Vagina (tissue), 2 donors: ENCODE measurements around the gene KLHL3.

Experiments
- POLR2A ChIP-seq, 2 donors: fragments of 450-650 bp; IDR thresholded peaks; one replicate each; pipeline ENCODE4 v1.6.1; 2017; ENCODE audit warnings: antibody characterized with exemption in 2 of 2, mild to moderate bottlenecking in 2 of 2, moderate library complexity in 2 of 2
- POLR2AphosphoS5 ChIP-seq, 2 donors: sonication (generic); formaldehyde crosslinking; IDR thresholded peaks; one replicate each; pipeline ENCODE4 v1.9.0; 2017; ENCODE audit warnings: antibody characterized with exemption in 2 of 2, mild to moderate bottlenecking in 2 of 2, low read depth in 1 of 2; ENCODE audit not compliant: insufficient read depth in 1 of 2
- TF ChIP-seq, protein P1 (sequence below), 3 experiments: fragments of 450-650 bp in 2 of 3; fragments of 200-600 bp in 1 of 3; sonication (generic) in 1 of 3; IDR thresholded peaks; one replicate each; pipeline ENCODE4 v1.5.1; 2017 to 2019; ENCODE audit warnings: antibody characterized with exemption in 3 of 3, mild to moderate bottlenecking in 2 of 3, moderate library complexity in 2 of 3

DNA sequence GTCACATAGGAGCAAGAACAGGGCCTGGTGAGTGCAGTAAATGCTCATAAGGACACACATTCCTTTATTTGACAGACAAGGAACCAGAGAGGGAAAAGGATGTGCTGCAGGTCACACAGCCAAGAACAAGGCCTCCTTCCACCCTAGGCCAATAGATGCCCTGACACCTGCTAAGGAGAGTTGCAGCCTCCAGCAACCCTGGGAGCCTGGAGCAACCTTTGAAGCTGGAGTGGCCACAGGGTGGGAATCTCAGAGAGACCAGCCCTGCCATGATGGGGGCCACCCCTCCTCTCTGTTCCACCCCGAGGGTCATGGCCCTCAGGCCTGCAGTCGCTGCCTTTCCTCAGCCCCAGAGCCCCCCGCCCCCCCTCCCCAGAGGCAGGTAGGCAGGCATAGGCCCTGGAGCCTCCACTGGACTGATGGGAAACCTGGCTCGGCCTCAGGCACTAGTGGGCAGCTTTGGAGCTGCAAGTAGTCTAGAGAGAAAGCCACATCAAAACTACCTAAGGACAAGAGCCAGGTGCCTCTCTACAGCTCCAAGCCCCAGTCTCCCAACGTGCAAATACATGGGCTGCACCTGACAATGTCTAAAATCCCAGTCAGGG is 120.6 kb downstream of the KLHL3 start:
- TF ChIP-seq, protein P1, sequence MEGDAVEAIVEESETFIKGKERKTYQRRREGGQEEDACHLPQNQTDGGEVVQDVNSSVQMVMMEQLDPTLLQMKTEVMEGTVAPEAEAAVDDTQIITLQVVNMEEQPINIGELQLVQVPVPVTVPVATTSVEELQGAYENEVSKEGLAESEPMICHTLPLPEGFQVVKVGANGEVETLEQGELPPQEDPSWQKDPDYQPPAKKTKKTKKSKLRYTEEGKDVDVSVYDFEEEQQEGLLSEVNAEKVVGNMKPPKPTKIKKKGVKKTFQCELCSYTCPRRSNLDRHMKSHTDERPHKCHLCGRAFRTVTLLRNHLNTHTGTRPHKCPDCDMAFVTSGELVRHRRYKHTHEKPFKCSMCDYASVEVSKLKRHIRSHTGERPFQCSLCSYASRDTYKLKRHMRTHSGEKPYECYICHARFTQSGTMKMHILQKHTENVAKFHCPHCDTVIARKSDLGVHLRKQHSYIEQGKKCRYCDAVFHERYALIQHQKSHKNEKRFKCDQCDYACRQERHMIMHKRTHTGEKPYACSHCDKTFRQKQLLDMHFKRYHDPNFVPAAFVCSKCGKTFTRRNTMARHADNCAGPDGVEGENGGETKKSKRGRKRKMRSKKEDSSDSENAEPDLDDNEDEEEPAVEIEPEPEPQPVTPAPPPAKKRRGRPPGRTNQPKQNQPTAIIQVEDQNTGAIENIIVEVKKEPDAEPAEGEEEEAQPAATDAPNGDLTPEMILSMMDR (IDR thresholded peaks at IDR 0.05): no peak
- TF ChIP-seq POLR2AphosphoS5 (IDR thresholded peaks at IDR 0.05; ENCODE audit: insufficient read depth in 1 of 2, low read depth in 1 of 2): no peak
- TF ChIP-seq POLR2A (IDR thresholded peaks at IDR 0.05): no peak
